Left renal cortex interstitium (tissue), 4 donors: ENCODE results near the gene MUC13. TPM values are rescaled to one million over a fixed set of nuclear protein-coding genes. Genes with fewer than 3 reads are reported as not detected.
A peak's percentile ranks its signal among the peaks of the same experiment; 100 is the strongest.

Experiments
- DNase-seq, 4 donors: peaks; one replicate each; pipeline ENCODE4 v3.0.0-alpha.2; 2013; ENCODE audit warnings: low read depth in 4 of 4, low spot score in 2 of 4, missing footprints in 1 of 4
- polyA plus RNA-seq, 4 donors: library from polyadenylated mRNA; unstranded; fragments of 120-200 nt; gene quantifications; one replicate each; pipeline ENCODE4 v1.2.1, GENCODE V29; 2013; ENCODE audit not compliant: insufficient read length in 4 of 4

Gene MUC13
- polyA plus RNA-seq, 4 donors = 0.16 TPM; not detected in 3

GRCh38 chr3:124881976-124882697 is 52.4 kb downstream of the MUC13 start:
- no peak for DNase-seq

GRCh38 chr3:124879337-124879680 is 55.2 kb downstream of the MUC13 start:
- no peak for DNase-seq

GRCh38 chr3:124878561-124879336 is 55.8 kb downstream of the MUC13 start:
- DNase-seq = peak in 1 of 4 donors; percentile 10

GRCh38 chr3:124877674-124878073 is 56.9 kb downstream of the MUC13 start:
- no peak for DNase-seq

- DNase-seq = no peak
These were observed 58.1 kb downstream of the MUC13 start for GRCh38 chr3:124876401-124876878.

- DNase-seq = no peak
These were observed 61.3 kb downstream of the MUC13 start for GRCh38 chr3:124873226-124873625.

- DNase-seq = no peak
These were observed 67.0 kb downstream of the MUC13 start for GRCh38 chr3:124867511-124867910.

- no peak for DNase-seq
These were observed 72.5 kb downstream of the MUC13 start for GRCh38 chr3:124862006-124862405.

- DNase-seq = no peak
These were observed 73.5 kb downstream of the MUC13 start for GRCh38 chr3:124861041-124861440.

GRCh38 chr3:124860599-124860998 is 74.0 kb downstream of the MUC13 start:
- DNase-seq = no peak

- no peak for DNase-seq
These were observed 75.5 kb downstream of the MUC13 start for GRCh38 chr3:124859025-124859424.

- no peak for DNase-seq
These were observed 76.3 kb downstream of the MUC13 start for GRCh38 chr3:124858275-124858674.

- no peak for DNase-seq
These were observed 77.9 kb downstream of the MUC13 start for GRCh38 chr3:124856677-124857076.

Other genes starting within 250 kb of the MUC13 start
- gene UMPS, start 204.3 kb downstream of the MUC13 start, polyA plus RNA-seq = 10 to 100 TPM; 43.5 to 51.8 (median 49.3) TPM
- 100 to 1,000 TPM in 1 of 4 donors, 10 to 100 TPM in 3; 84.1 to 114 (median 94.0) TPM for gene ITGB5, start 47.4 kb downstream of the MUC13 start, polyA plus RNA-seq
- 10 to 100 TPM; 24.5 to 30.5 (median 29.1) TPM for gene HEG1, start 121.2 kb upstream of the MUC13 start, polyA plus RNA-seq